ENCODE data around the gene SCUBE3.

Gene SCUBE3

GRCh38 chr6:35278708-35279107 lies 65.0 kb downstream of the SCUBE3 start:
- no peak for DNase-seq

- no peak for DNase-seq
These were observed 67.1 kb downstream of the SCUBE3 start for GRCh38 chr6:35280903-35281302.

GRCh38 chr6:35282472-35282871 lies 68.7 kb downstream of the SCUBE3 start:
- DNase-seq: no peak

GRCh38 chr6:35283361-35283760 lies 69.6 kb downstream of the SCUBE3 start:
- DNase-seq: no peak

- no peak for DNase-seq
These were observed 74.1 kb downstream of the SCUBE3 start for GRCh38 chr6:35287671-35288396.

GRCh38 chr6:35288834-35289233 lies 75.1 kb downstream of the SCUBE3 start:
- DNase-seq: no peak

GRCh38 chr6:35291491-35291890 lies 77.7 kb downstream of the SCUBE3 start:
- no peak for DNase-seq

- DNase-seq: peak in 1 of 2 experiments; percentile 69
These were observed 78.7 kb downstream of the SCUBE3 start for GRCh38 chr6:35292494-35292893.

GRCh38 chr6:35293681-35294080 lies 79.9 kb downstream of the SCUBE3 start:
- no peak for DNase-seq

- peak in 1 of 2 experiments; percentile 27 for DNase-seq
These were observed 80.7 kb downstream of the SCUBE3 start for GRCh38 chr6:35294308-35294945.

- DNase-seq: no peak
These were observed 81.3 kb downstream of the SCUBE3 start for GRCh38 chr6:35295036-35295435.

- DNase-seq: no peak
These were observed 82.0 kb downstream of the SCUBE3 start for GRCh38 chr6:35295521-35296315.

- DNase-seq: no peak
These were observed 83.3 kb downstream of the SCUBE3 start for GRCh38 chr6:35296931-35297600.

GRCh38 chr6:35297601-35298481 lies 84.1 kb downstream of the SCUBE3 start, which contains the start of gene DEF6:
Gene DEF6 (plus strand): TSS chr6:35297818. CDS start chr6:35297857, 39 bp downstream.
- DNase-seq: peak; percentile 62 to 81

- no peak for DNase-seq
These were observed 84.9 kb downstream of the SCUBE3 start for GRCh38 chr6:35298625-35299140.

- no peak for DNase-seq
These were observed 85.9 kb downstream of the SCUBE3 start for GRCh38 chr6:35299674-35300073.

- DNase-seq: no peak
These were observed 87.1 kb downstream of the SCUBE3 start for GRCh38 chr6:35300848-35301247.

All from NCI-H187 (cell line).